GM19240 (cell line): Measurements from ENCODE around the gene NAALAD2.
"Not testable (repeated sequence)": the region's sequence is repeated elsewhere in the genome, so short reads cannot be mapped to it uniquely, and the experiment has no call there.

Experiments used
- DNase-seq: peaks from one replicate; pipeline ENCODE4 v3.0.0; 2011; ENCODE audit warnings: low spot score; ENCODE audit not compliant: insufficient read length

NAALAD2 gene

DNA sequence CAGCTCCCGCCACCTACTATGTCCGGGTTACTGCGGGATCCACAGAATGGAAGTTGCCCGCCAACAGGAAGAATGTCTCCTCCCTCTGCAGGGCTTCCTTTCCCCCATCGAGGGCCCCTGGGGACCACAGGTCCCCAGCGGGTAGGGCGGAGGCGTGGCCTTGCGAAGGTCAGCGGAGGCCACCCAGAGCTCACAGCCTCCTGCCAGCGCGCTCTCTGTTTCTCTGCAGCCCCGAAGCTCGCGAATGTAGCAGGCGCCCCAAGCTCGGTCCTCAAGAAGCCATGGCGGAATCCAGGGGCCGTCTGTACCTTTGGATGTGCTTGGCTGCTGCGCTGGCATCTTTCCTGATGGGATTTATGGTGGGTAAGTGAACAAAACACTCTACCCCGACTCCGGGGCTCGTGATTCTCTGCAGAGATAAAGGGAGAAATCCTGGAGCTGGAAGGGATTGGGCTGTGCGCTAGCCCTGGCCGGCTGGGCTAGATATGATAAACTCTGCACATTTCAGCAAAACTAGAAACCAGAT lies at the start of gene NAALAD2:
Gene NAALAD2 (plus strand): TSS at position 186 of the 526 bp plus-strand sequence. CDS start 96 bp downstream, at position 282.
- no peak for DNase-seq

DNA sequence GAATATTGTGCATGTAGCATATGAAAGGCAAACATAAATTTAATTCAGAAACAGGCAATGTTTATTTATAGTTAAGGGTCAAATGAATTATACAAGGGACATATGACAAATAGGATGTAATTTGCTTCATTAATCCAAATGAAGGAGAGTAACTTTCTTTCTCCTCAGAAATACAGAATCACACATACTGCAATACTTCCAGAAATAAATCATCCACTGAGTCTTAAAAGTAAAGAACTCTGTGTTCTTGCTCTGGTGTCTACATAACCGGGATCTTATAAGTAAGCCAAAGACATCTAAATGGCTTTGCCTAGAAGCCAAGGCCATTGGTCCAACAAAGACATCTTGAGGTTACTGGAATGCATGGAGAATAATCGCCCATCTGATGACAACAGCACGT lies 48.8 kb upstream of the NAALAD2 start, which contains the start of gene UBTFL1:
Gene UBTFL1 (plus strand): TSS at position 301 of the 400 bp plus-strand sequence. CDS start 0 bp downstream, at position 301.
- not testable (repeated sequence) for DNase-seq

- DNase-seq = not testable (repeated sequence)
Measured at GRCh38 chr11:90088731-90089130, 45.7 kb upstream of the NAALAD2 start.

- DNase-seq = not testable (repeated sequence)
Measured at GRCh38 chr11:90095230-90095924, 39.1 kb upstream of the NAALAD2 start.

- not testable (repeated sequence) for DNase-seq
Measured at GRCh38 chr11:90098261-90098660, 36.2 kb upstream of the NAALAD2 start.

DNA sequence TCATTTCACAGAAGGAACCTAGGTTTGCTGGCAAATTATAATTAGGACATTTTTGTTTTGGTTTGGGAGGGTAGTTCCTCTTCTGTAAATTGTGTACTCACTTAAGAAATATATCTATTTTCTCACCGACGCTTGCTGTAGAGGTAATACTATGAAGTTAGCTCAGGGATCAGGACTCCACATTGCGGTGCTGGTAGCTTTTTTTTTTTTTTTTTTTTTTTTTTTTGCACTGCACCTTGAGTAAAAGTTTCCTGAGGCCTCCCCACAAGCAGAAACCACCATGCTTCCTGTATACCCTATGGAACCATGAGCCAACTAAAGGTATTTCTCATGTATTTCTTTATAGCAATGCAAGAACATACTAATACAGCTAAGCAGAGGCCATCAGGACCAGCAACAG lies 34.0 kb upstream of the NAALAD2 start:
- no peak for DNase-seq

GRCh38 chr11:90113541-90113940 lies 20.9 kb upstream of the NAALAD2 start:
- DNase-seq = no peak

- no peak for DNase-seq
Measured at GRCh38 chr11:90120191-90120590, 14.3 kb upstream of the NAALAD2 start.

DNA sequence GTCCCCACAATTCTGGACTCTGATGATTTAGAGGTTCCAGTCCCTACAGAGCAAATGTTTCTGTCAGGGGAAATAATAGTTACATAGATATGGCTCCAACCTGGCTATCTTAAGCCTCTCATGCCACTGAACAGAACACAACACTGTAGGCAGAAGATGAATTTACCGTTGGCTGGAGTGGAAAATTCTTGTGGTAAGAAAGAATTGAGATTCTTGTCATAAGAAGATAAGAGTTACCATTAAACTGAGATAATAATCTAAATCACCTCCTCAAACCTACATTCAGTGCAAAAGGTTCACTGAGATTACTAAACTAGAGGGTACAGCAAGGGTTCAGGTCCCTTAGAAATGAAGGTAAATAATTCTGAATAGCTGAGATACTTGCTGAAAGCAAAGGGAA lies 10.1 kb upstream of the NAALAD2 start:
- DNase-seq = no peak

GRCh38 chr11:90124946-90125345 lies 9.5 kb upstream of the NAALAD2 start:
- DNase-seq = no peak

DNA sequence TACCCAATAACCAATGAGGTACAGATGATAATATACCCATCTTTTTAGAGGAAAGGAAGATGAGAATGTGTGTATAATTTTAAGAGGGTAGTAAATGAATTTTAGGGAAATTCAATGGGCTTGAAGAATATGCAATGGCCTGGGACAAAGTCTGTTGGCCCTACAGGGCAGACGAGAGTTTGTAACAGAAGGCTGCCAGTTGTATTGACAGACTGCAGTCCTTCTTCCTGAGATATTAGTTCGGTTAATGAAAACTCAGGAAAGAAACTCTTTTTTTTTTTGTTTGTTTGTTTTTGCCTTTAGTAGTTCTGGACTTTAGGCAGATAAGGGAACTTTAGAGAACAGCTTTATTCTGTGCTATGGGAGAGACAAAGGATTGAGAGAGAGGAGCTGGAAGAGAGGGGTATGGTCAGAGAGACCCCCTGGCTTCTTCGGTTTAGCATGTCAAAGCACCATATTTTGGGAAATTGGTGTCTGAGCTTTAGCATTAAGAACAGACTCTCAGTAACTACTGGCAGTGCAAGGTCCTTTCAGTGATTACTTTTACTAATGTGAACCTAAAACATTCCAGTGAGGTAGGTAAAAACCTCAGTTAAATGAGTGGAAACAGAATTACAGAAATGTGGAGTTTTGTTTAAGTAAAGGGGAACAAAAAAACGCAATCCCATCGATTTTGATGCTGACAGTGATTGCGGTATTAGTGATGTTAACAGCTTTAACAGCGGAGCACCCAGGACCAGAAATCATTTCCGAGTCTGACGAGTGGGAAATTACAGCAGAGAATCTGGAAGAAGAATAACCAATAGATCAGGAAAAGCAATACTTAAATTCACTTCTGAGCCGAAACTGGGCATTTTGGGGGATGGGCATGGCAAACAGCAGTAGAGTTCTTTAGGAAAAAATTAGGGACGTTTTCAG lies 644 bp upstream of the NAALAD2 start:
- DNase-seq = no peak

GRCh38 chr11:90135016-90135415 lies 553 bp downstream of the NAALAD2 start:
- no peak for DNase-seq

- DNase-seq = no peak
Measured at GRCh38 chr11:90148900-90149299, 14.4 kb downstream of the NAALAD2 start.

- DNase-seq = not testable (repeated sequence)
Measured at GRCh38 chr11:90166982-90167573, 32.6 kb downstream of the NAALAD2 start.

GRCh38 chr11:90167704-90168103 lies 33.2 kb downstream of the NAALAD2 start:
- DNase-seq = not testable (repeated sequence)

GRCh38 chr11:90168571-90168970 lies 34.1 kb downstream of the NAALAD2 start:
- no peak for DNase-seq

DNA sequence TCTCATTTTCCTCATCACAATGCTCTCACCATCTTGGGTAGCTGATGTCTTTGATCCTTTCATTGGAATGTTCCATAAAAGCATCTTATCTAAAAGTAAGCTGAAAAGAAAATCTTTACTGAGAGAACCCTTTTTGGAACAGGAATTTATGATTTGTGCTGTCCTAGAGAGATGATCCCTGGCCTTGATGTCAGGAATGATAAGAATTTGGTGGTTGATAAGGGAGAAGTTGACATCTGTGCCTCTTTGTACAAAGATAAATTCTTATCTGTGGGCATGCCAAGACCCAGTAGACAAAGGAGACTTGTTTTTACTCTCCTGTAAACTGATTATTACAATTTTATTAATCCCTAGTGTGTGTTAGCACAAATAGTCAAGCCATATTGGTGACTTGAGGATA lies 36.9 kb downstream of the NAALAD2 start:
- no peak for DNase-seq

- DNase-seq = no peak
Measured at GRCh38 chr11:90176069-90176468, 41.6 kb downstream of the NAALAD2 start.

DNA sequence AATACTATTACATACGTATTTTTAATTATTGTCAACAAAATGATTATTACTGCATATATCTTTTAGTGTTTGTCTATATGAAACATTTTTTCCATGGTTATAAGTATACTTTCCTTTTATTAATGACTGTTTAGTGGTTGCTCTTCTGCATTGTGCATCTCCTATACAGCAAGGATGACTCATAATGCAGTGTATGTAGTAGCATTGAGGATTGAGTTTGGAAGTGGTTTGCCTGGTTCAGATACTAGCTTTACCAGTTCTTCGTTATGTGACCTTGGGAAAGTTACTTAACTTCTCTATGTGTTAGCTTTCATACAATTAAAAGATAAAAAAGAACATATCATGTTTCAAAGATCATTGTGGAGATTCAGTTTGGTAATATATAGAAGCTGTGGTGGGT lies 44.3 kb downstream of the NAALAD2 start:
- no peak for DNase-seq

GRCh38 chr11:90179923-90180322 lies 45.5 kb downstream of the NAALAD2 start:
- DNase-seq = no peak

DNA sequence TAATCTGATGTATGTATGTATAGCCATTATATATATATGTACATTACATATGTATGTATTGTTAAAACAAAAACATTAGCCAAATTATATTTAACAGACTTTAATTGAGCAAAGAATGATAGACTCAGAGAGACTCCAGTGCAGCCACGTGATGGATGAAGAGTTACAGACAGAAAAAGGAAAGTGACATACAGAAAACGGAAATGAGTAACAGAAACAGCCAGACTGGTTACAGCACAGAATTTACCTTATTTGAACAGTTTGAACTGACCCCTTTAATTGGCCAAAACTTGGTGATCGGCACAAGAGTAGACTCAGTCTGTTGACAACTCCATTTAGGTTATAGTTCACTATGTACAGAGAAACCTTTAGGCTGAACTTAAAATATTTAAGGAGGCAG lies 53.4 kb downstream of the NAALAD2 start:
- DNase-seq = no peak

- DNase-seq = no peak
Measured at GRCh38 chr11:90189011-90189410, 54.5 kb downstream of the NAALAD2 start.
